HG02763 (cell line): ENCODE measurements around the gene MRPL2.

Experiments used
- ATAC-seq: cut with Tn5 transposase; IDR thresholded peaks from one replicate; pipeline ENCODE4 v1.9.1; 2021; ENCODE audit warnings: mild to moderate bottlenecking, moderate library complexity; ENCODE audit not compliant: unreplicated experiment

The MRPL2 gene

GRCh38 chr6:43059168-43060033 is at the start of gene MRPL2, which contains the start of gene KLC4:
Gene MRPL2, minus strand, starts transcription at chr6:43059434. Its CDS starts 53 bp downstream, at chr6:43059381.
Gene KLC4, plus strand, starts transcription at chr6:43059631. Its CDS starts 1,705 bp downstream, at chr6:43061336.
- ATAC-seq: peak; percentile 89

- ATAC-seq: no peak
These were observed 48.3 kb upstream of the MRPL2 start for GRCh38 chr6:43107344-43108062.

GRCh38 chr6:43105538-43106222 is 46.4 kb upstream of the MRPL2 start:
- no peak for ATAC-seq

- no peak for ATAC-seq
These were observed 44.1 kb upstream of the MRPL2 start for GRCh38 chr6:43103253-43103876.

- no peak for ATAC-seq
These were observed 42.3 kb upstream of the MRPL2 start for GRCh38 chr6:43101497-43101896.

- no peak for ATAC-seq
These were observed 38.3 kb upstream of the MRPL2 start for GRCh38 chr6:43097502-43097901.

GRCh38 chr6:43097098-43097489 is 37.9 kb upstream of the MRPL2 start:
- no peak for ATAC-seq

- no peak for ATAC-seq
These were observed 37.3 kb upstream of the MRPL2 start for GRCh38 chr6:43096451-43097097.

- no peak for ATAC-seq
These were observed 36.7 kb upstream of the MRPL2 start for GRCh38 chr6:43095939-43096338.

GRCh38 chr6:43093436-43094289 is 34.4 kb upstream of the MRPL2 start:
- ATAC-seq: no peak

GRCh38 chr6:43092635-43093034 is 33.4 kb upstream of the MRPL2 start:
- no peak for ATAC-seq

GRCh38 chr6:43091436-43091991 is 32.3 kb upstream of the MRPL2 start:
- ATAC-seq: no peak

GRCh38 chr6:43091020-43091419 is 31.8 kb upstream of the MRPL2 start:
- ATAC-seq: no peak

- ATAC-seq: no peak
These were observed 31.3 kb upstream of the MRPL2 start for GRCh38 chr6:43090559-43090956.

- ATAC-seq: no peak
These were observed 30.8 kb upstream of the MRPL2 start for GRCh38 chr6:43089874-43090558.

GRCh38 chr6:43089467-43089866 is 30.2 kb upstream of the MRPL2 start:
- no peak for ATAC-seq

- no peak for ATAC-seq
These were observed 29.4 kb upstream of the MRPL2 start for GRCh38 chr6:43088654-43089056.

- ATAC-seq: no peak
These were observed 26.9 kb upstream of the MRPL2 start for GRCh38 chr6:43086022-43086658.
